Measurements from ENCODE around the gene VWF.
A peak's percentile ranks its signal among the peaks of the same experiment; 100 is the strongest.

Gene VWF

GRCh38 chr12:6115389-6115788 is 9.1 kb downstream of the VWF start:
- TF ChIP-seq, protein P1, sequence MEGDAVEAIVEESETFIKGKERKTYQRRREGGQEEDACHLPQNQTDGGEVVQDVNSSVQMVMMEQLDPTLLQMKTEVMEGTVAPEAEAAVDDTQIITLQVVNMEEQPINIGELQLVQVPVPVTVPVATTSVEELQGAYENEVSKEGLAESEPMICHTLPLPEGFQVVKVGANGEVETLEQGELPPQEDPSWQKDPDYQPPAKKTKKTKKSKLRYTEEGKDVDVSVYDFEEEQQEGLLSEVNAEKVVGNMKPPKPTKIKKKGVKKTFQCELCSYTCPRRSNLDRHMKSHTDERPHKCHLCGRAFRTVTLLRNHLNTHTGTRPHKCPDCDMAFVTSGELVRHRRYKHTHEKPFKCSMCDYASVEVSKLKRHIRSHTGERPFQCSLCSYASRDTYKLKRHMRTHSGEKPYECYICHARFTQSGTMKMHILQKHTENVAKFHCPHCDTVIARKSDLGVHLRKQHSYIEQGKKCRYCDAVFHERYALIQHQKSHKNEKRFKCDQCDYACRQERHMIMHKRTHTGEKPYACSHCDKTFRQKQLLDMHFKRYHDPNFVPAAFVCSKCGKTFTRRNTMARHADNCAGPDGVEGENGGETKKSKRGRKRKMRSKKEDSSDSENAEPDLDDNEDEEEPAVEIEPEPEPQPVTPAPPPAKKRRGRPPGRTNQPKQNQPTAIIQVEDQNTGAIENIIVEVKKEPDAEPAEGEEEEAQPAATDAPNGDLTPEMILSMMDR (IDR thresholded peaks at IDR 0.05; ENCODE audit: low read depth, low read length): no peak
- DNase-seq (ENCODE audit: low read depth in 2 of 2): peak in 1 of 2 donors; percentile 47
- no peak overlapping the region for H3K4me3 ChIP-seq (replicated peaks in 1 of 2; ENCODE audit: low read depth in 2 of 2, low read length in 2 of 2)

DNA sequence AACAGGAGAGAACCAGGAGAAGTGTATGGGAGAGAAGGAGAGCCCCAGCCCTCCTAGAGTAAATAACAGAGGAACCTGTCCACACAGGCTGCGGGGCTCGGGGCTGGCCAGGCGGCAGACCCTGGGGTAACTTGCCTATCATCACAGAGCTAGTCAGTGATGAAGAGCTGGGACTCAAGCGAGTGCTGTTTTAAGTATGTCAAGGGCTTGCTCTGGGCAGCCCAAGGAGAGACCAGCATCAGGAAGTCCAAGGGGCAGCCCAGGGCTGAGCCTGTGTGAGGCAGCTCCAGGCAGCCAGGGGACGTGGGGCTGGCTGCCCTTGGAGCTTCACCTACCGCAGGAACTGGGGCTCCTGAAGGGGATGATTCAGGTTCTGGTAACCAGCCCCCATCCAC is 10.0 kb downstream of the VWF start:
- no peak overlapping the region for H3K4me3 ChIP-seq (replicated peaks in 1 of 2; ENCODE audit: low read depth in 2 of 2, low read length in 2 of 2)
- TF ChIP-seq, protein P1 (IDR thresholded peaks at IDR 0.05; ENCODE audit: low read depth, low read length): no peak
- DNase-seq (ENCODE audit: low read depth in 2 of 2): no peak

DNA sequence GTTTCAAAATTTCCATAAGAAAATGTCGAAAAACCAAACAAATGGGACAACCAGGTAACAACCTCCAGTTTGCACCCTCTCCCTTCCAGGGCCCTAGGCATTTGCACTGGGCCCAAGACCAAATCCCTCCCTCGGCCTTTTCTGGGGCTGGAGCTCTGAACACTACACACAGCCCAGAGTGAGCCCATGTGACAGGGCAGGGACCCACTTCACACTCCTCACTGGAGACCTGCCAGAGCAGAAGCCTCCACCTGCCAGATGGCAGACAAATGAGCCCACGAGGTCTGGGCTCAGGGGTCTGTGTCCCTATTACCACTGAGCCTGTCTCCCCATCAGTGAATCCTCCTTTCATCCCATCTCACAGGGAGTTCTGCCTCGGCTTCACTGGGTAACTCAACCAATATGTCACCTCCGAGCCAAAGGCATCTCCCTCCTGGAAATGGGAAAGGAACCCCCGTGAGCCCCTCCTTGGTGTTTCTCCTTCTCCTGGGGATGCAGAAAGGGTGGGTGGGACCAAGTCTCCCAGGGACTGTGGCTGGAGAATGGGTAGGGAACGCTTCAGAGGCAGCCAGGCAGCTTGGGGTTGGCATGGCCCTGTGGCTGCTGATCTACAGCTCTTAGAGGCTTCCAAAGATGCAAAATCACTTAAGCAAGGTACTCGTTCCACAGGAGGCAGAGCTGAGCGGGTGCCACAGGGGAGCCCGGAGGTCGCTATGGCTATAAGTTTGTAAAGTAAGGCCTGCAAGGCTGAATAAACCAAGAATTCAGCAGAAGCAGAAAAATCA is 10.6 kb downstream of the VWF start:
- no peak for DNase-seq (ENCODE audit: low read depth in 2 of 2)
- H3K4me3 ChIP-seq (replicated peaks in 1 of 2; ENCODE audit: low read depth in 2 of 2, low read length in 2 of 2): no peak overlapping the region
- TF ChIP-seq, protein P1 (IDR thresholded peaks at IDR 0.05; ENCODE audit: low read depth, low read length): no peak

DNA sequence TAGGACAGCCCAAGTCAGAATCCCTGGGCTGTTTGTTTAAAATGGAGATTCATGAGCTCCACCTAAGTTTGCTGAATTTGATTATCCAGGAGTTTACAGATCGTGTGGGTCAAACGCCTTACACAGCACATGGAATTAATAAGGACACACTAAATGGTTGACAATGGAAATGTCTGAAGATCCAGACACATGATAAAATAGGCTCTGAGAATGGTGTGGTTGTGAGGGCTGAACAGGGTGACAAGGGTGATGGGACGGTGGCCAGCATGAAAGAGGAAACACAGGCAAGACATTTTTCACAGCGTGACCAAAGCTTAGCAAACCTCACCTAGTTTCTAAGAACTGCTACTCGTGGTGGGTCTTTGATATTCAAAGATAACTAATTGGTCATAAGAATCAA is 12.5 kb downstream of the VWF start:
- no peak for DNase-seq (ENCODE audit: low read depth in 2 of 2)
- TF ChIP-seq, protein P1 (IDR thresholded peaks at IDR 0.05; ENCODE audit: low read depth, low read length): no peak

GRCh38 chr12:6110006-6110405 is 14.5 kb downstream of the VWF start:
- H3K4me3 ChIP-seq (replicated peaks in 1 of 2; ENCODE audit: low read depth in 2 of 2, low read length in 2 of 2): no peak overlapping the region
- TF ChIP-seq, protein P1 (IDR thresholded peaks at IDR 0.05; ENCODE audit: low read depth, low read length): no peak
- peak in 1 of 2 donors; percentile 34 for DNase-seq (ENCODE audit: low read depth in 2 of 2)

More for the DNA sequence above, 12.5 kb downstream of the VWF start:
- no peak overlapping the region for H3K4me3 ChIP-seq (replicated peaks in 1 of 2; ENCODE audit: low read depth in 2 of 2, low read length in 2 of 2)

- no peak overlapping the region for H3K4me3 ChIP-seq (replicated peaks in 1 of 2; ENCODE audit: low read depth in 2 of 2, low read length in 2 of 2)
- DNase-seq (ENCODE audit: low read depth in 2 of 2): no peak
- TF ChIP-seq, protein P1 (IDR thresholded peaks at IDR 0.05; ENCODE audit: low read depth, low read length): no peak
Measured at GRCh38 chr12:6106218-6106617, 18.3 kb downstream of the VWF start.
